LHCN-M2 (cell line): Measurements from ENCODE around the gene GCK. TPM values are rescaled to one million over a fixed set of nuclear protein-coding genes. Genes with fewer than 3 reads are reported as not detected.
"Not testable (repeated sequence)": the region's sequence is repeated elsewhere in the genome, so short reads cannot be mapped to it uniquely, and the experiment has no call there.

ENCODE experiments used
- DNase-seq: peaks from one replicate; pipeline ENCODE4 v3.0.0-alpha.2; 2012; ENCODE audit warnings: low read depth
- total RNA-seq: library from RNA; depleted of rRNA; stranded (reverse); fragments of >200 nt; gene quantifications from 2 replicates; pipeline ENCODE4 v1.2.3, GENCODE V29; 2014

GCK gene
- total RNA-seq, 1 experiment from 2014 or later: not detected

GRCh38 chr7:44180631-44181030, 8.6 kb downstream of the GCK start:
- DNase-seq: no peak

- DNase-seq: peak; percentile 65
Observed at GRCh38 chr7:44177570-44178131, 11.6 kb downstream of the GCK start.

DNA sequence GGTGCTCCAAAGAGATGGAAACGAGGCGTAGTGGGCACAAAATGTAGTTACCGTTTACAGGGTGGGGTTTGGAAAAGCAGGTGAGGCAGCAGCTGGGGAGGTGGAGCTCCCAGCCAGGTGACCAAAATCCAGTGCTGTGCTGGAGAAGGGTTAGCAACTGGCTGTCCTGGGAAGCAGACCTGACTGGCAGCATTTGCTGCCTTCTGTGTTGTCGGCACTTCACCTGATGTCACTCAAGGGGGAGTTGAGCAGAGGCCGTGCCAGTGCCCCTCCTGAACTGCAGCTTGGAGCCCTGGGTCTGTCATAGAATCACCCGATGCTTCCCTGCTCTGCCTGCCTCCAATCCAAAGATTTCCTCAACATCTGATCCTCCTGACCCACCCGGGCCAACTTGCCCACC, 12.8 kb downstream of the GCK start:
- no peak for DNase-seq

- DNase-seq: no peak
Observed at GRCh38 chr7:44175730-44176129, 13.5 kb downstream of the GCK start.

DNA sequence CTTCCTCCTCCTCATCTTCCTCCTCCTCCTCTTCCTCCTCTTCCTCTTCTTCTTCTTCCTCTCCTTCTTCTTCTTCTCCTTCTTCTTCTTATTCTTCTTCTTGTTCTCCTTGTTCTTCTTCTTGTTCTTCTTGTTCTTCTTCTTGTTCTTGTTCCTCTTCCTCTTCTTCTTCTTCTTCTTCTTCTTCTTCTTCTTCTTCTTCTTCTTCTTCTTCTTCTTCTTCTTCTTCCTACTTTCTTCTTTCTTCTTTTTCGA, 14.6 kb downstream of the GCK start:
- not testable (repeated sequence) for DNase-seq

- DNase-seq: no peak
Observed at GRCh38 chr7:44173911-44174693, 15.1 kb downstream of the GCK start.

DNA sequence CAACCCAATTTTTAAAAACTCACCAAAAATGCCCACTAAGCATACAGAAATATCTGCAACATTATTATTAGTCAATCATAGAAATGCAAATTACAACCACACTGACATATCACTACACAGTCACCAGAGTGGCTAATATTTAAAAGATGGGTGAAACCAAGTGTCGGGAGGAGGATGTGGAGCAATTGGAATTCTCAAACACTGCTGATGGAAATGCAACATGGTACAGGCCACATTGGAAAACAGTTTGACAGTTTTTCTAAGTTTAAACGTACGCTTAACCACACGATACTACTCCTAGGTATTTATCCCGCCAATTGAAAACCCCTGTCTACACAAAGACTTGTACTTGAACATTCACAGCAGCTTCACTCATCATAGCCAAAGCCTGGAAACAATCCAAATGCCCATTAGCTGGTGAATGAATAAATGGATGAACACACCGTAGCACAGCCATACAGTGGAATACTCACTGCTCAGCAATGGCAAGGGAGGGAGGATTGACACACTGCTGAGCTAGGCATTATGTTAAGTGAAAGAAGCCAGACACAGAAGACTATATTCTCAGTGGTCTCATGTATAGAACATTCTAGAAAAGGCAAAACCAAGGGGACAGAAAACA, 16.3 kb downstream of the GCK start:
- no peak for DNase-seq

DNA sequence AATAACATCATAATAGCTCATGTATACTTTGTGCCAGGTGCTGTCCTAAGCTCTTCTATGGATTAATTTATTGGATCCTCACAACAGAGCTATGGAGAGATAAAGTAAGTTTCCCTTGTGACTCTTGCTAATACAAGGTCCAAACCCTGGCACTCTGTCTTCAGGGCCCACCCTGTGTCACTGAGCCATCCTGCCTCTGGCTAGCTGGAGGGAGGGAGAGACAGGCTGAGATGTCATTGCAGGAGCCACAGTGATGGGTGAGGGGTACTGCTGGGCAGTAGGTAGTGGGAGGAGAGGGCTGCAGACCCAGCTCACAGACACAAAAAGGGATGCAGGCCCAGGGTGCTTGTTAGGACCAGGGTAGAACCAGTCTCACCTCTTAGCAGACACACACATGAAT, 16.9 kb downstream of the GCK start:
- no peak for DNase-seq

GRCh38 chr7:44171901-44172300, 17.3 kb downstream of the GCK start:
- DNase-seq: not testable (repeated sequence)

GRCh38 chr7:44167920-44168319, 21.3 kb downstream of the GCK start:
- no peak for DNase-seq

DNA sequence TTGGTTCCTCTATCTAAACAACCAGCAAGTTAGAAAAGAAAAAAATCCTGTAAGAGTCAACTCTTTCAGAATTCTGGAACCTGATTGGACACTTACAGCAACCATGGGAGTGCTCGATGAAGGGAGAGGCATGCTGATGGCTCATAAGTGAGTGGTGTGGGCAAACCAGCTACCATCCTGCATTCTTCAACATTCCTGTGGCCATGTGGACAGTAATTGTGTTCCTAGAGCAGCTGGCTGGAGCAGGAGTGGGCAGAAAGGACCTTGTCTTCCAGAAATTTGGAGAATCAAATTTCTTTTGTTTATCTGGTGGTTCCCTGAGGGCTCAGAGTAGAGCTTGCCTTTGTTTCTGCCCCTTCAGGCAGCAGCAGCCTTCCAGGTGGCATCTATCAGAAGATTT, 25.6 kb downstream of the GCK start:
- peak; percentile 100 for DNase-seq

- DNase-seq: peak; percentile 25
Observed at GRCh38 chr7:44162785-44163395, 26.3 kb downstream of the GCK start.

- DNase-seq: peak; percentile 74
Observed at GRCh38 chr7:44162179-44162578, 27.1 kb downstream of the GCK start.

DNA sequence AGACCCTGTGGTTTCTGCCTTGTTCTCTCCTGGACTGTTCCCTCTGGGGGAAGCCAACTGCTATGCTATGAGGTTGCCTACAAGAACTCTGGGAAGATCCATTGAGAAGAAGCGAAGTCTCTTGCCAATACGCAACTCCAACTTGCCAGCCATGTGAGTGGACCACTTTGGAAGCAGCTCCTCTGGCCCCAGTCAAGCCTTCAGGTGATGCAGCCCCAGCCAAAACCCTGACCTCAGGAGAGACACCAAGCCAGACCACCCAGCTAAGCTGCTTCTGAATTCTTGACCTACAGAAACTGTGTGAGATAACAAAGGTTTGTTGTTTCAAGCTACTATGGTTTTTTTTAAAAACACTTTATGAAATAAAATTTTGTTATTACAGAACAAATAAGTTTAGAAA, 27.9 kb downstream of the GCK start:
- no peak for DNase-seq

GRCh38 chr7:44159824-44160630, 29.2 kb downstream of the GCK start:
- DNase-seq: no peak

- DNase-seq: no peak
Observed at GRCh38 chr7:44158873-44159631, 30.2 kb downstream of the GCK start.

DNA sequence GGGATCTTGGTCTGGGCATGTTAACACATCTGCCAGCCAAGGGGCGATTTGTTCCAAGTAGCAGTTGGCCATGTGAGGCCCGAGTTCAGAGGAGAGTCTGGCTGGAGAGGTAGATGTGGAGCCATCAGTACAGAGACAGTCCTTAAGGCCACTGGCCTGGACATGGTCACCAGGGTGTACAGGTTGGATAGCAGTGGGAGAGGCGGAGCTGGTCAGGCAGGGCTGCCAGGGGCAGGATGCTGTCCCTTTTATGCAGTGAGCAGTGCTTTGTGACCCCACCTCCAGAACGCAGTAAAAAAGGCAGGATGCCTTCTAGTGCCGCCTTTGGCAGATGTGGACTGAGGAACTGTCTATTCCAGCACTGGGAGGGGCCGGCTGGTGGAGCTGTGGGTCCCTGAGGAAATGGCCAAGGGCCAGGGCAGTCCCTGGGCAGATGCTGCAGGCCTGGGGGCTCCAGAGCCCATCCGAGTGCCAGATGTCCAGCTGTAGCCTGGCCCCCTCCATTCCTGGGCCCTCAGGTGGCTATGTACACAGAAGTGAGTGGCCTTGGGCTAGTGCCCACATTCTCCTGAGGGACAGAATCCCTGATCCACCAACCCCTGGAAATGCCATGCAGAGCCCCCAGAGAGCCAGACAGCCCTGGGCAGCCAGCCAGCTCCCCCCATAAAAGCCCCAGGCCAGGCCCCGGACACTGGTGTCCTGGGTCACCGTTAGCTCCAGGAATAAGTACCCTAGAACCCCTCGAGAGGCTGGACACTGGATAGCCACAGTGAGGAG, 31.0 kb downstream of the GCK start:
- DNase-seq: no peak

DNA sequence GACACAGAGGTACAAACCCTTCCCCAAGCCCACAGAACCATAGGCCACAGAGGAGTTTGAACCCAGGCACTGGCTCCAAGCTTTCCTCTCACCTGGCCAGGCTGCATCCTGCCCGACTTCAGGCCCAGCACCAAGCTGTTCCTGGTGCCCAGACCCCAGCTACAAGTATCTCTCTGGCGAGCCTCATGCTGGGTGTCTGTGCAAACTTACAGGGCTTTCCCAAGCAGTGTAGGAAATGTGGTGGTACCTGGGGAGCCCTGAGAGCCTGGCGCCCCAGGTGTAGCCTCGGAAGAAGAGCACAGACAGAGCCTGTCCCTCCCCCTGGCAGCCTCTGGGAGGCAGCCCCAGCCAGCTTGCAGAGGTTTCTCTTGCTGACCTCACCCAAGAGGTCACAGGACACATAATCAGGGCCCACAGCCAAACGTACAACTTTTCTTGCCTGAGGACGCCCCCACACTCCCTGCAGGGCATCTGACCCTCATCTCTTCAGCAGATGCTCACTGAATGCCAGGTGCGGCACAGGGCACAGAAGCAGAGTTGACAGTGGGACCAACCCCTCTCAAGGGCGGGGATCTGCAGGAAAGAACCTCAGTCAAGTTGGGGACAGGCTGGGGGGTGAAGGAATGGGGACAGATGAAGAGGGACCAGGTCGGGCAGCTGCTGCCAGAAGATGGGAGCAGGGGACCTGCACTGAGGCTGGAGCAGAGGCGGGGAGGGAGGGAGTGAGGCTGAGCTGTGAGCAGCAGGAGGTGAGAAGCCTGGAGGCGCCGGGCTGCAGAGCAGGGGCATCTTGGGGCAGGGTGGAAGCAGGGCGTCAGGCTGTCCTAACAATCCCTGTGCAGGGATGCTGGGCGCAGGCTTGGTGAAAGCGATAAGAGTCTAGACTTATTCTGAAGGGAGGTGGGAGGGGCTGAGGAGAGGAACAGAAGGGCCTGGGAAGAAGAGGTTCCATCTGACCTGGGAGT, 31.8 kb downstream of the GCK start:
- no peak for DNase-seq

- DNase-seq: no peak
Observed at GRCh38 chr7:44156453-44157010, 32.7 kb downstream of the GCK start.
